ENCODE measurements around the gene HOXD3.
A peak's percentile ranks its signal among the peaks of the same experiment; 100 is the strongest.

HOXD3 gene

DNA sequence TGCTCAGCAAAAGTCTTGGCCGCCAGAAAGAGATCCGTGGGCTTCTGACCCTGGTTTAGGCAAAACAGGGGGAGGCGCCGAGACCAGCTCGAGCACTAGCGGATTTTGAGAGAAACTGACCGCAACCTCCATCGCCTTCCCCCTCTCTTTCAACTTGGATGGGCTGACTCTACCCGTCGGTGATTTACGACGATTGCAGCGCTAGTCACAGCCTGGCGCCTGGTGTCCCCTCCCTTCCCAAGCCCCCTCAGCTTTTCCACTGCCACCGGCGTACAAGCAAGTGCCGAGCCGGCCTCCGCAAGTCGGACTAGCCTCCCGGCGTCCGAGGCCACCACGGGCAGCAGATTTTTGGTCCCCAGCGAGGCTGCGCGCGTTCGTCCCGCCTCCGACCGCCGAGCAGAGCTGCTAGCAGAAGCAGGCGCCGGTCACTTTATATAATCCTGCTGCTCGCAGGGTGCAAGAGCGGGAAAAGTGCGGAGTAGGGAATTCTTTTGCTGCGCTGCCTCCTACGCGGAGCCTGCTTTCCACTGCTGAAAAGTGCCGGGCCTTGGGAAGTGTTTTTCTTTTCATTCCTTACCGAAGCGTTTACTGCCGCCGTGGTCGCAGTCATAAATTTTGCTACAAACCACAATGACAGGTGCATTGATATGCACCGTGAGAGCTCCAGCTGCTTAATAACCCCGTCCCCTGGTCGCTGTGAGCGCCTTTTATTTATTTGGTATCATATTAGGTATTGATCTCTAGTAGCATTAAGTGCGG, 7.7 kb downstream of the HOXD3 start:
- no peak for DNase-seq

DNA sequence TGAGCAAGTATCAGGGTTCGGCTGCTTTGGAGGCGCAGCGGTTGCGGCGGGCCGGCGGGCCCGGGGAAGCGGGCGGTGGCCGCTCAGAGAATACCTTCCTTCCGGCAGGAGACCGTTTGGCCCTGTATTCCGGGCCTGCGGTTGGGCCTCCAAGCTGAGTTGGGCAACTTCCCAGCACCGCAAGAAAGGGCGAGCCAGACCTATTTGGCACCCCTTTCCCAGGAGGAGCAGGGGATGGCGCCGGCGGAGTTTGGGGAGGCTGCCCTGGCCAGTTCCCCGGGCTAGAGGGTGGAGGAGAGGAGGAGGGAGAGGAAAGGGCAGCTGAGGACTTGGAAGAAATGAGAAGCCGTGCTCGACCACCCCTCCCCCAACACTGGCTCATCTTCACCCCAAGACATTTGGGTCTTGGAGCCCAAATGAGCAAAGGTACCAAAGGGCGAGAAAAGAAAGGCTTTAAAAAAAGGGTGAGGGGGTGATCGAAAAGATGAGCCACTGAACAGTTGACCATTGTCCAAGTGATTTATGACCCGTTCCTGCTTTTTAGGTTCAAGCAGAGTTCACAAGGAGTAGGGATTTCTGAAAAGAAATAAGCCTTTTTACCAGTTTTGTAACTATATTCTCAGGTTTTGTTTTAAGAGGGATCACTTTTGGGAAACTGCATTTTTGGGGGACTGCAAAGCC, 8.4 kb downstream of the HOXD3 start:
- DNase-seq, result no peak

DNA sequence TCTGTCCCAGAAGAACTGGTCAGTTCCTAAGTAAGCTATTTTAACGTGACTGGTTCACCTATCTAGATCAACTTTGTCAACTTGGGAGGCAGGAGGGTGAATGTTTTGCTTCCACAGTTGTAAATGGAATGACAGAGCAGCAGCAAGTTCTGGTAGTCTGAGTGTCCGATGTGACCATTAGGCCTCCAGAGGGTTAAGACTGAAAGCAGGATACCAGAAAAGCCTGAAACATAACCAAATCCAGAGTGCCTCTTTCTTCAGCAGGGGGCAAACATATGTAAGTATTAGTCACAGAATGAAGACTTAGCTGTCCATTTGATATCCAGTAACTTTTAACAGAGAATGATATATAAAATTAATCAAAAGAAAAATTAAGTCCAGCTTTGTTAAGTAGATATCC, 9.2 kb downstream of the HOXD3 start:
- no peak for DNase-seq

- DNase-seq, result no peak
Observed at GRCh38 chr2:176167398-176167797, 10.3 kb downstream of the HOXD3 start.

DNA sequence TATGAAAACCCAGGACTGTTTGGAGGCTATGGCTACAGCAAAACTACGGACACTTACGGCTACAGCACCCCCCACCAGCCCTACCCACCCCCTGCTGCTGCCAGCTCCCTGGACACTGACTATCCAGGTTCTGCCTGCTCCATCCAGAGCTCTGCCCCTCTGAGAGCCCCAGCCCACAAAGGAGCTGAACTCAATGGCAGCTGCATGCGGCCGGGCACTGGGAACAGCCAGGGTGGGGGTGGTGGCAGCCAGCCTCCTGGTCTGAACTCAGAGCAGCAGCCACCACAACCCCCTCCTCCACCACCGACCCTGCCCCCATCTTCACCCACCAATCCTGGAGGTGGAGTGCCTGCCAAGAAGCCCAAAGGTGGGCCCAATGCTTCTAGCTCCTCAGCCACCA, 12.1 kb downstream of the HOXD3 start:
- no peak for DNase-seq

DNA sequence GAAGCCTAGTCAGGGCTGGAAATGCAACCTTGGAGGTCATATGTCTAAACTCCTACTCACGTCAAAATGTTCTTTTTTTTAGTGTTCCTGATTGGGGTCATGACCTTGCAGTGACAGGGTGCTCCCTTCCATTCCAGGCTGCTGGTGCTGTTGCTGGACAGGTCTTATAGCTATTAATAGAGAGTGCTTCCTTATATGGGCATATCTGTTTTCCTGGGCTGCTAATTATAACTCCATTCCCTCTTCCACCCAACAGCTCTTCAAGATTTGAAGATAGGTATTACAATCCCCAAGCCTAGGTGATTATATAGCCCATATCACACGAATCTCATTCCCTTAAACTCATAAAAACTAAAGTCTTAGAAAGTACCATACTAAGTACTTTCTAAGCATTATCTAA, 12.6 kb downstream of the HOXD3 start:
- DNase-seq, result no peak

- DNase-seq, result peak; percentile 46 to 53
Observed at GRCh38 chr2:176170602-176171305, 13.6 kb downstream of the HOXD3 start.

GRCh38 chr2:176171351-176172006, 14.4 kb downstream of the HOXD3 start:
- peak; percentile 46 to 71 for DNase-seq

DNA sequence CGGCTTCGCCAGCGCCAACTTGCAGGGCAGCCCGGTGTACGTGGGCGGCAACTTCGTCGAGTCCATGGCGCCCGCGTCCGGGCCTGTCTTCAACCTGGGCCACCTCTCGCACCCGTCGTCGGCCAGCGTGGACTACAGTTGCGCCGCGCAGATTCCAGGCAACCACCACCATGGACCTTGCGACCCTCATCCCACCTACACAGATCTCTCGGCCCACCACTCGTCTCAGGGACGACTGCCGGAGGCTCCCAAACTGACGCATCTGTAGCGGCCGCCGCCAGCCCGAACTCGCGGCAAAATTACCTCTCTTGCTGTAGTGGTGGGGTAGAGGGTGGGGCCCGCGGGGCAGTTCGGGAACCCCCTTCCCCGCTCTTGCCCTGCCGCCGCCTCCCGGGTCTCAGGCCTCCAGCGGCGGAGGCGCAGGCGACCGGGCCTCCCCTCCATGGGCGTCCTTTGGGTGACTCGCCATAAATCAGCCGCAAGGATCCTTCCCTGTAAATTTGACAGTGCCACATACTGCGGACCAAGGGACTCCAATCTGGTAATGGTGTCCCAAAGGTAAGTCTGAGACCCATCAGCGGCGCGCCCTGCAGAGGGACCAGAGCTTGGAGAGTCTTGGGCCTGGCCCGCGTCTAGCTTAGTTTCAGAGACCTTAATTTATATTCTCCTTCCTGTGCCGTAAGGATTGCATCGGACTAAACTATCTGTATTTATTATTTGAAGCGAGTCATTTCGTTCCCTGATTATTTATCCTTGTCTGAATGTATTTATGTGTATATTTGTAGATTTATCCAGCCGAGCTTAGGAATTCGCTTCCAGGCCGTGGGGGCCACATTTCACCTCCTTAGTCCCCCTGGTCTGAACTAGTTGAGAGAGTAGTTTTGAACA, 15.1 kb downstream of the HOXD3 start:
- DNase-seq, result peak; percentile 12 to 43

- DNase-seq, result peak in 1 of 2 experiments; percentile 53
Observed at GRCh38 chr2:176172895-176173566, 15.9 kb downstream of the HOXD3 start.

- no peak for DNase-seq
Observed at GRCh38 chr2:176173567-176174381, 16.7 kb downstream of the HOXD3 start.

- DNase-seq, result peak; percentile 93 to 96
Observed at GRCh38 chr2:176174382-176174823, 17.3 kb downstream of the HOXD3 start.

DNA sequence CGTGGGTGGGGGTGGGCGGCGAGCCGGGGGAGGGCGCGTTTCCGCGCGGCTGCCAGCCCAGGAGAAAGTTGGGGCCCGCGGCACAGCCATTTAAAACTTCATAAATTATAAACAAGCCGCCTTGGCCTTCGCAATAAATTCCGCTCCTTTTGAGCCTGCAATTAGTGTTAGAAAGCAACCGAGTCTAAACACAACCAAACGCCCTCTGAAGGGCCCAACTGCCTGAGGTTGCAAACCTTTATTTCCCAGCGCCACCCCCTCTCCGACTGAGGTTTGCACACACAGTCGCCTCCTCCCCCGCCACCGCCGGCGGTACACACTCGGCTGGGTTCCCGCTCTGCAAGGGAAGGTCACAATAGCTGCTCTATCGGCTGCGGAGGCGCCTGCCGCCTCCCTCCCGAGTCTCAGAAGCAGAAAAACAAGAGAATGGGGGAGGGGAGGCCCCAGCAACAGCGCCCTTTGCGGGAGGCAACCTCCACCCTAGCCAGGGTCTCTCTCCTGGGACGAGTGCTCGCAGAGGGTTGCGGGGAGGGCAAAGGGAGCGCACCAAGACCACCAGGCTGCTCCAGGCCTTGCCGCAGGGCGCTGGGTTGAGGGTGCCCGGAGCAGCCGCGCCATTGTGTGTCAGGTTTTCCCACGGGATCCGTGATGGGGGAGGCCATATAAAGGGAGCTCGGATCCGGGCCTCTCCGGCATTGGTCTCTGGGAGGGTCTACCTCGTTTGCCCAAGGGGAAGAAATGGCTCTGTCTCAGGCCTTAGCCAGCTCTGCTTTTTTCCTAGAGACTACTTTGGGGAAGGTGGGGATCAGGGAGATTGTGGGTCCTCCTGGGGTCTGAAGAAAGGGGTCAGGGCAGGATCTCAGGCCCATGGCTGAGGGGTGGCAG, 18.0 kb downstream of the HOXD3 start:
- DNase-seq, result peak; percentile 65 to 69

GRCh38 chr2:176175709-176176607, 18.9 kb downstream of the HOXD3 start:
- peak; percentile 84 to 88 for DNase-seq

DNA sequence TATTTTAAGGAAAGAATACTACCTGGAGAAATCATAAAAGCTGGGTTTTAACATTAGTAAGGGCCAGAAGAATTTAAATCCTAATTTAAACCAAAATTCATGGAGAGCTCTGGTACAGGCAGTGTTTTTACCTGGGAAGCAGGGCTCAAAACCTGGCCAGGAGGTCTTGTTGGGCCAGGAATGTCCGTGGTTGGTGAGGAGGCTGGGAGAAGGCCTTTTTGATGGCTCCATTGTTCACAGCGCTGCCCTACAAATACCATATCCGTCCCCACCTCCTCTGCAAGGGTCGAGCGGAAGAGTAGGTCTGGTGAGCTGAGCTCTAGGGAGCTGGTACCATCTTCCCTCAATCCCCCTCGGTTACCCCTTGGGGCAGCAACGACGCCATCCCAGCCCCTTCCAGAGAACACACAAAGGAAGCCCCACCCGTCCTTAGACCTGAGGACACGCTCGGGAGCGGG, 20.5 kb downstream of the HOXD3 start:
- no peak for DNase-seq

DNA sequence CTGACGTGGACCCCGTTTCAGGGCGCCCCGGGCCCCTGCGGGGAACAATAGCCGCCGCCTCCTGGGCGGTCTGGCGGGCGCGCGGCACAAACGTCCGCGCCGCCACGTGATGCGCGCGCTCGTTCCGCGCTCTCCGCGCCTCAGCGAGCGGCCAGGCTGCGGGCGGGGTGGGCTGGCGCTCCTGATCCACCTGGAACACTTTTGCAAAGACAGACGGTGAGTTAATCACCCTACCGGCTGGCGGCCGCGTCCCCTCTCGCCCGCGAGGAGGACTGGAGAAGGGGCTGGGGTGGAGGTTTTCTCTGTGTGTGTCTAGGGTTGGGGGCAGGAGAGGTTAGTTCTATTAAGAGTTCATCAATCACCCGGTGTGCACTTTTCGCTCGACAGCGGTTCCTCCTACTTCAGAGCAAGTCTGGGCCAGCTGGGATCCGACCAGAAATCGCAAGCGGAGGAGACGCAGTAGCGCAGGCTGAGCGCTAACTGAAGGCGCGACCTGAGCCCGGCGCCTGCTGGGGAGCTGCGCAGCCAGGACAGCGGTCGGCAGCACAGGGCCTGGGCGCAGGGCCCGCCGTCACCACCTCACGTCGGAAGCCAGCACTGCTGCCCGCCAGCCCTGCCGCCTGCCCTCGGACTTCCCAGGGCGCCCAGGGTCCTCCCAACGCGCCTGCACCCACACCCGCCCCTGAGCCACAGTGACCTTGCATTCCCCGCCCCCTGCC, 21.1 kb downstream of the HOXD3 start:
- peak; percentile 81 to 87 for DNase-seq

DNA sequence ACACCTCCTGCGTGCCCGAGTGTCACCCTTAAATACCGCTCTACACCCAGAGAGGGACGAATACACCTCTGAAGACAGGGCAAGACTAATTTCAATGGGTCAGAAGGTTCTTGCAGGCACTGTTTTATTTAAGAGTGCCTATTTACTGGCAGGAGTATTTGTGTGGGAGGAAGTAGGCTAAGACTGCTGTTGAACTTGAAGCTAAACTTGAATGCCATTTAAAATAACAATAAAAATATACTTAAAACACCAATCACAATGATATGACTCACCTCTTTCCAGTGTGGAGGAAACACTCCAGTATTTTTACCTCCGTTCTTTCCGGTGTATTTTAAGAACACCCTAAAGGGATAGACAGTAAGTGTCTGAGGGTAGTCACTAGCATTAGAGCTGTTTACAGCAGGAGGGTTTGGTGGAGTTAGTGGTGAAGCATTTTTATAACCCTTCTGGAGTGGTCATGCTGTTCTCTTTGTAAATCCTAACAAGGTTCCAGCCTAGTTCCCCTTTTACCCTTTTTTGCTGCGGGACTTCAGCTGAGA, 21.7 kb downstream of the HOXD3 start:
- DNase-seq, result peak in 1 of 2 experiments; percentile 47
